Neural progenitor cell (in vitro differentiated cells): ENCODE measurements around the gene KLF8. TPM values are rescaled to one million over a fixed set of nuclear protein-coding genes. Genes with fewer than 3 reads are reported as not detected.

Experiments used
- DNase-seq: peaks from one replicate; pipeline ENCODE4 v3.0.0-alpha.2; 2016; ENCODE audit warnings: low spot score
- H2AFZ ChIP-seq: fragments of 200-600 bp; sonication (generic); replicated peaks from 2 replicates; pipeline ENCODE4 v1.6.1; 2016; ENCODE audit warnings: antibody characterized with exemption
- H3F3A ChIP-seq: fragments of 200-600 bp; sonication (generic); 2 replicates; pipeline ENCODE4 v1.6.1; 2016; ENCODE audit warnings: antibody characterized with exemption, low read depth
- H3K27ac ChIP-seq: fragments of 200-600 bp; sonication (generic); 2 replicates; pipeline ENCODE4 v1.5.1; 2016; ENCODE audit warnings: mild to moderate bottlenecking
- H3K27me3 ChIP-seq: fragments of 200-600 bp; sonication (generic); 2 replicates; pipeline ENCODE4 v1.6.1; 2016; ENCODE audit warnings: mild to moderate bottlenecking, moderate library complexity
- H3K36me3 ChIP-seq: fragments of 200-600 bp; sonication (generic); 2 replicates; pipeline ENCODE4 v1.5.1; 2016
- H3K4me1 ChIP-seq: fragments of 200-600 bp; sonication (generic); 2 replicates; pipeline ENCODE4 v1.6.1; 2016; ENCODE audit warnings: mixed run types
- H3K4me2 ChIP-seq: fragments of 200-600 bp; sonication (generic); 2 replicates; pipeline ENCODE4 v1.6.1; 2016
- H3K4me3 ChIP-seq: fragments of 200-600 bp; sonication (generic); 2 replicates; pipeline ENCODE4 v1.5.1; 2016
- H3K79me2 ChIP-seq: fragments of 200-600 bp; sonication (generic); 2 replicates; pipeline ENCODE4 v1.6.1; 2016; ENCODE audit warnings: low read depth
- H3K9ac ChIP-seq: fragments of 200-600 bp; sonication (generic); 2 replicates; pipeline ENCODE4 v1.6.1; 2016
- H3K9me3 ChIP-seq: fragments of 200-600 bp; sonication (generic); 2 replicates; pipeline ENCODE4 v1.5.1; 2016; ENCODE audit warnings: low read depth
- H4K20me1 ChIP-seq: fragments of 200-600 bp; sonication (generic); 2 replicates; pipeline ENCODE4 v1.6.1; 2016; ENCODE audit warnings: low read depth
- H3K27ac Mint-ChIP-seq: 3 replicates; pipeline ENCODE4 v1.8.0; 2021; ENCODE audit warnings: mixed read lengths
- H3K27me3 Mint-ChIP-seq: 2 replicates; pipeline ENCODE4 v1.8.0; 2022; ENCODE audit warnings: low read depth, mild to moderate bottlenecking, inconsistent platforms, moderate library complexity, mixed read lengths; ENCODE audit not compliant: insufficient read depth
- H3K36me3 Mint-ChIP-seq: 3 replicates; pipeline ENCODE4 v1.8.0; 2021; ENCODE audit warnings: mixed read lengths
- H3K4me1 Mint-ChIP-seq: 3 replicates; pipeline ENCODE4 v1.8.0; 2021; ENCODE audit warnings: mixed read lengths
- H3K4me3 Mint-ChIP-seq: 3 replicates; pipeline ENCODE4 v1.8.0; 2021; ENCODE audit warnings: mild to moderate bottlenecking, moderate library complexity, mixed read lengths
- H3K9me3 Mint-ChIP-seq: 3 replicates; pipeline ENCODE4 v1.8.0; 2020; ENCODE audit warnings: mixed read lengths
- EZH2 ChIP-seq: fragments of 200-600 bp; sonication (generic); IDR thresholded peaks from 2 replicates; pipeline ENCODE4 v1.6.1; 2017; ENCODE audit warnings: antibody characterized with exemption, mild to moderate bottlenecking, moderate library complexity
- EZH2phosphoT487 ChIP-seq: fragments of 200-600 bp; sonication (generic); IDR thresholded peaks from 2 replicates; pipeline ENCODE4 v1.6.1; 2017; ENCODE audit warnings: antibody characterized with exemption
- total RNA-seq: library from RNA; depleted of rRNA; stranded (reverse); fragments of >200 nt; gene quantifications from 2 replicates; pipeline ENCODE4 v1.2.3, GENCODE V29; 2015; ENCODE audit warnings: low replicate concordance
- TF ChIP-seq, protein P1 (sequence below): fragments of 200-600 bp; sonication (generic); IDR thresholded peaks from 2 replicates; pipeline ENCODE4 v1.5.1; 2017; ENCODE audit warnings: antibody characterized with exemption, mild to moderate bottlenecking

The KLF8 gene
- total RNA-seq, 1 donor from 2014 or later = 14.8 TPM

DNA sequence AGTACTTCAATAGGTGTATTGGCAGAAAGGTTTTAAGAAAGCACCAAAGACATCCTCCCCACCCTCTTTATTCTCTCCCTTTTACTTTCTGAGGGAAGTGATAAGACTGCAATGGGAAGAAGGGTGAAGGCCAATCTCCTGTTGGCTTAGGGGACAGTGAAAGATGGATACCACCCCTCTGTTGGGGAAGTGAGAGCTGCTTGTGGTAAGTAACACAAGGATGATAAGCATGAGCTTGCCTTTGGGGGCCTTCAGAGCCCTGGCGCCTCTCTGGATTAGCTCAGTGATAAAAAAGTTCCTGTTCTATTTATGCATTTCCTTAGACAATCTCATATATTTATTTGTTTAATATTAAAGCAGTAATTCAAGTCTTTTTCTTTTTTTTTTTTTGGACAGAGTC lies 5.2 kb upstream of the KLF8 start:
- Mint-ChIP-seq H3K27ac (no peak overlapping the region), H3K27me3 (peaks cover 5% of the 10 kb centered on the region), H3K9me3 (peaks cover 3% of the 10 kb centered on the region), H3K4me3 (no peak overlapping the region), H3K36me3 (no peaks in the 10 kb centered on the region), H3K4me1 (peaks cover 3% of the 10 kb centered on the region)
- Histone ChIP-seq H3K36me3 (no peaks in the 10 kb centered on the region), H3K4me3 (no peak overlapping the region), H3K9ac (no peak overlapping the region), H3K27me3 (no peaks in the 10 kb centered on the region), H3K4me1 (peaks cover 3% of the 10 kb centered on the region), H3K9me3 (no peaks in the 10 kb centered on the region), H3F3A (peaks cover 11% of the 10 kb centered on the region), H3K79me2 (no peaks in the 10 kb centered on the region), H3K27ac (no peak overlapping the region), H3K4me2 (no peak overlapping the region), H2AFZ (no peak overlapping the region), H4K20me1 (no peaks in the 10 kb centered on the region)
- DNase-seq = no peak
- no peak for TF ChIP-seq EZH2phosphoT487
- no peak for TF ChIP-seq EZH2
- TF ChIP-seq, protein P1, sequence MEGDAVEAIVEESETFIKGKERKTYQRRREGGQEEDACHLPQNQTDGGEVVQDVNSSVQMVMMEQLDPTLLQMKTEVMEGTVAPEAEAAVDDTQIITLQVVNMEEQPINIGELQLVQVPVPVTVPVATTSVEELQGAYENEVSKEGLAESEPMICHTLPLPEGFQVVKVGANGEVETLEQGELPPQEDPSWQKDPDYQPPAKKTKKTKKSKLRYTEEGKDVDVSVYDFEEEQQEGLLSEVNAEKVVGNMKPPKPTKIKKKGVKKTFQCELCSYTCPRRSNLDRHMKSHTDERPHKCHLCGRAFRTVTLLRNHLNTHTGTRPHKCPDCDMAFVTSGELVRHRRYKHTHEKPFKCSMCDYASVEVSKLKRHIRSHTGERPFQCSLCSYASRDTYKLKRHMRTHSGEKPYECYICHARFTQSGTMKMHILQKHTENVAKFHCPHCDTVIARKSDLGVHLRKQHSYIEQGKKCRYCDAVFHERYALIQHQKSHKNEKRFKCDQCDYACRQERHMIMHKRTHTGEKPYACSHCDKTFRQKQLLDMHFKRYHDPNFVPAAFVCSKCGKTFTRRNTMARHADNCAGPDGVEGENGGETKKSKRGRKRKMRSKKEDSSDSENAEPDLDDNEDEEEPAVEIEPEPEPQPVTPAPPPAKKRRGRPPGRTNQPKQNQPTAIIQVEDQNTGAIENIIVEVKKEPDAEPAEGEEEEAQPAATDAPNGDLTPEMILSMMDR = no peak

DNA sequence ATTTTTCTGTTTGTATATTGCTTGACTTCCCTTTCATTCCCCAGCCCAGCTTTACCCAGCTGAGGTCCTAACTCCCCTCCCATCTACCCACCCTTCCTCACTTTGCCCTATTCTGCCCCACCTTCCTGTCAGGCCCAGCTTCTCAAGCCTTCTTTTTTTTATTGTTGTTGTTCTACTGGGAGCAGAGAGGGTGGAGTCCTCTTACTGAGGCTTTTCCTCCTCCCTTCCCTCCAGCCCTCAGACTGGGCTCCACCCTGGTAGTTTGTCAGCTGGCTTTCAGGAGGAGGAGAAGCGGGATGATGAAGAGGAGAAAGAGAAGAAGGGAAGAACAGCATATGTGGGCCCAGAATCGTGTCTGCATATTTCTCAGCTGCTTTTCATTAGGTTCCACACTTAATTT lies 3.2 kb upstream of the KLF8 start:
- no peak overlapping the region for H3K9ac ChIP-seq
- no peaks in the 10 kb centered on the region for H3K9me3 Mint-ChIP-seq
- no peak for DNase-seq

DNA sequence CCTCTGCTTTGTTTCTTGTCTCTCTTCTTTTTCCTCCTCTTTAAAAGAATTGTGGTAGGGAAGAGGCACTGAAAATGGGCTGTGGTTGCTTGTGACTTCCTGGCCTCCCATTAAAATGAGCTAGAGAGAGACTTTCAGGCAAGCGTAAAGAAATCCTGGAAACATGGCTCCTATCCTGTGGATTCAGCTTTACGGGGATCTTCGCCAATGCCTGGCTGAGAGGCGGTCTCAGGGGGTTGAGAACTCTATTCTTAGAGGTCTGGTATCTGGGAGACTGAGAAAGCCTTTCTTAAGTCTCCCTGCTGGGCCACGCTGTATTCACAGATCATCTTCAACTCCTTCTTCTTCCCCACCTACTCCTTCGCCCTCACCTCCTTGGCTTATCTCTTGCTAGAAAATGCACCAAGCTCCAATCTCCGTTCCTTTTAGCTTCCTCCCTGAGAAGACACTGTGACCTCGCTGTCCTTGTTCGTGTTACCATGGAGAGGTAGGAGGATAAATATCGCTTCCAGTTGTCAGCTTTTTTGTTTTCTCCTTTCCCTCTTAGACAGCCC lies 542 bp upstream of the KLF8 start:
- H3K27ac ChIP-seq = no peak overlapping the region
- Mint-ChIP-seq H3K36me3 (no peaks in the 10 kb centered on the region), H3K27me3 (peaks cover 12% of the 10 kb centered on the region), H3K4me1 (peaks cover 3% of the 10 kb centered on the region), H3K27ac (no peak overlapping the region), H3K4me3 (peak overlapping the region; percentile 82), H3K9me3 (no peaks in the 10 kb centered on the region)
- no peak overlapping the region for H3K9ac ChIP-seq
- TF ChIP-seq EZH2 (no peak), EZH2phosphoT487 (no peak)
- TF ChIP-seq, protein P1 = no peak
- no peaks in the 10 kb centered on the region for H3K27me3 ChIP-seq
- H3K36me3 ChIP-seq = no peaks in the 10 kb centered on the region
- DNase-seq = peak; percentile 50
- no peaks in the 10 kb centered on the region for H3K9me3 ChIP-seq
- peak overlapping the region; percentile 72 for H3K4me2 ChIP-seq
- H3K4me1 ChIP-seq = peaks cover 3% of the 10 kb centered on the region
- peaks cover 18% of the 10 kb centered on the region for H3F3A ChIP-seq
- peak overlapping the region; percentile 58 for H3K4me3 ChIP-seq
- no peaks in the 10 kb centered on the region for H4K20me1 ChIP-seq
- H3K79me2 ChIP-seq = no peaks in the 10 kb centered on the region
- peak overlapping the region; percentile 60 for H2AFZ ChIP-seq

More for the DNA sequence above, 3.2 kb upstream of the KLF8 start:
- Mint-ChIP-seq H3K4me1 (peaks cover 3% of the 10 kb centered on the region), H3K36me3 (no peaks in the 10 kb centered on the region), H3K27ac (no peak overlapping the region), H3K4me3 (no peak overlapping the region), H3K27me3 (peaks cover 12% of the 10 kb centered on the region)
- no peaks in the 10 kb centered on the region for H4K20me1 ChIP-seq
- peaks cover 3% of the 10 kb centered on the region for H3K4me1 ChIP-seq
- TF ChIP-seq EZH2phosphoT487 (no peak), EZH2 (no peak)
- TF ChIP-seq, protein P1 = no peak
- H3K4me2 ChIP-seq = no peak overlapping the region
- no peak overlapping the region for H3K4me3 ChIP-seq
- no peaks in the 10 kb centered on the region for H3K27me3 ChIP-seq
- no peak overlapping the region for H3K27ac ChIP-seq
- peaks cover 18% of the 10 kb centered on the region for H3F3A ChIP-seq
- no peaks in the 10 kb centered on the region for H3K9me3 ChIP-seq
- H3K36me3 ChIP-seq = no peaks in the 10 kb centered on the region
- no peaks in the 10 kb centered on the region for H3K79me2 ChIP-seq
- H2AFZ ChIP-seq = no peak overlapping the region
